DOHH2 (cell line): ENCODE data around the gene GAST.

ENCODE experiments used
- EZH2phosphoT487 ChIP-seq: fragments of 200-600 bp; sonication (generic); IDR thresholded peaks from 2 replicates; pipeline ENCODE4 v1.6.1; 2017; ENCODE audit warnings: borderline replicate concordance, mild to moderate bottlenecking, antibody characterized with exemption, low read length, moderate library complexity, mixed read lengths
- TF ChIP-seq, protein P1 (sequence below): fragments of 200-600 bp; sonication (generic); IDR thresholded peaks from one replicate; pipeline ENCODE4 v1.5.1; 2014; ENCODE audit warnings: antibody characterized with exemption, mild to moderate bottlenecking, low read depth, low read length; ENCODE audit not compliant: poor library complexity, severe bottlenecking

DNA sequence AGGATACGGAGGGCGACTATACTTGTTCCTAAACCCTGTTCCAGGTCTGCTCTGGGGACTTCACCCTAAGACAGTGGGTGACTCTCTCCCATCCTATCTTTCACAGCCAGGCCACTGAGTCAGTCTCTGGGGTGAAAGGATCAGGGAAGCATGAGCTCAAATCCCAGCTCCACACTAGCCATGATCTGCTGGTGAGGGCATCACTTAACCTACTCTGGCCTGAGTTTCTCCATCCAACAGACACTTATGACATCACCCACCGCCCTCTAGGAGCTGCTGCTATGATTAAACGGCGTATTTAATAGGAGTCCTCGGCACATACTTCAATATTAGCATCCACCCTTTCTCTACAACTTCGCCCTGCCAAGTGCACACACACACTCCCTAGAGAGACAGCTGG is 10.1 kb downstream of the GAST start:
- TF ChIP-seq, protein P1, sequence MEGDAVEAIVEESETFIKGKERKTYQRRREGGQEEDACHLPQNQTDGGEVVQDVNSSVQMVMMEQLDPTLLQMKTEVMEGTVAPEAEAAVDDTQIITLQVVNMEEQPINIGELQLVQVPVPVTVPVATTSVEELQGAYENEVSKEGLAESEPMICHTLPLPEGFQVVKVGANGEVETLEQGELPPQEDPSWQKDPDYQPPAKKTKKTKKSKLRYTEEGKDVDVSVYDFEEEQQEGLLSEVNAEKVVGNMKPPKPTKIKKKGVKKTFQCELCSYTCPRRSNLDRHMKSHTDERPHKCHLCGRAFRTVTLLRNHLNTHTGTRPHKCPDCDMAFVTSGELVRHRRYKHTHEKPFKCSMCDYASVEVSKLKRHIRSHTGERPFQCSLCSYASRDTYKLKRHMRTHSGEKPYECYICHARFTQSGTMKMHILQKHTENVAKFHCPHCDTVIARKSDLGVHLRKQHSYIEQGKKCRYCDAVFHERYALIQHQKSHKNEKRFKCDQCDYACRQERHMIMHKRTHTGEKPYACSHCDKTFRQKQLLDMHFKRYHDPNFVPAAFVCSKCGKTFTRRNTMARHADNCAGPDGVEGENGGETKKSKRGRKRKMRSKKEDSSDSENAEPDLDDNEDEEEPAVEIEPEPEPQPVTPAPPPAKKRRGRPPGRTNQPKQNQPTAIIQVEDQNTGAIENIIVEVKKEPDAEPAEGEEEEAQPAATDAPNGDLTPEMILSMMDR = no peak
- TF ChIP-seq EZH2phosphoT487 = no peak
